Mesendoderm (in vitro differentiated cells): ENCODE data around the gene UBASH3A.

Experiments used
- DNase-seq: peaks from one replicate; pipeline ENCODE4 v3.0.0; 2013
- H2AK5ac ChIP-seq: 2 replicates; pipeline ENCODE4 v1.6.1; 2013; ENCODE audit warnings: low read length, inconsistent platforms
- H2BK120ac ChIP-seq: 2 replicates; pipeline ENCODE4 v1.6.1; 2013; ENCODE audit warnings: low read depth, mild to moderate bottlenecking, low read length, moderate library complexity, mixed read lengths
- H2BK15ac ChIP-seq: replicated peaks from 2 replicates; pipeline ENCODE4 v1.6.1; 2013; ENCODE audit warnings: low read depth, mild to moderate bottlenecking, moderate library complexity
- H2BK5ac ChIP-seq: 2 replicates; pipeline ENCODE4 v1.6.1; 2013; ENCODE audit warnings: low read length, inconsistent platforms
- H3K18ac ChIP-seq: 2 replicates; pipeline ENCODE4 v1.6.1; 2013; ENCODE audit warnings: mild to moderate bottlenecking, low read length, mixed read lengths
- H3K23ac ChIP-seq: one replicate; pipeline ENCODE4 v1.6.1; 2013; ENCODE audit warnings: low read length
- H3K27ac ChIP-seq: 2 replicates; pipeline ENCODE4 v1.5.1; 2013; ENCODE audit warnings: low read depth, mild to moderate bottlenecking, inconsistent platforms, low read length, moderate library complexity
- H3K27me3 ChIP-seq: 2 replicates; pipeline ENCODE4 v1.6.1; 2013; ENCODE audit warnings: low read length, control low read depth, mild to moderate bottlenecking, inconsistent platforms; ENCODE audit not compliant: insufficient read depth, poor library complexity
- H3K36me3 ChIP-seq: 2 replicates; pipeline ENCODE4 v1.6.1; 2013; ENCODE audit warnings: low read length, inconsistent platforms; ENCODE audit not compliant: control insufficient read depth, insufficient read depth
- H3K4ac ChIP-seq: one replicate; pipeline ENCODE4 v1.6.1; 2013; ENCODE audit warnings: low read depth, mild to moderate bottlenecking, low read length, moderate library complexity
- H3K4me1 ChIP-seq: 2 replicates; pipeline ENCODE4 v1.6.1; 2013; ENCODE audit warnings: low read depth, low read length, inconsistent platforms; ENCODE audit not compliant: control insufficient read depth
- H3K4me2 ChIP-seq: 2 replicates; pipeline ENCODE4 v1.6.1; 2013; ENCODE audit warnings: low read length
- H3K4me3 ChIP-seq: 2 replicates; pipeline ENCODE4 v1.5.1; 2013; ENCODE audit warnings: mild to moderate bottlenecking, low read length
- H3K56ac ChIP-seq: one replicate; pipeline ENCODE4 v1.6.1; 2013; ENCODE audit warnings: low read length
- H3K79me1 ChIP-seq: 2 replicates; pipeline ENCODE4 v1.6.1; 2013; ENCODE audit warnings: low read length, inconsistent platforms
- H3K79me2 ChIP-seq: 2 replicates; pipeline ENCODE4 v1.6.1; 2013; ENCODE audit warnings: mild to moderate bottlenecking, low read length; ENCODE audit not compliant: control insufficient read depth, insufficient read depth
- H3K9ac ChIP-seq: 2 replicates; pipeline ENCODE4 v1.6.1; 2013; ENCODE audit warnings: low read length, inconsistent platforms
- H4K5ac ChIP-seq: one replicate; pipeline ENCODE4 v1.6.1; 2013; ENCODE audit warnings: low read length
- H4K8ac ChIP-seq: one replicate; pipeline ENCODE4 v1.6.1; 2013; ENCODE audit warnings: low read depth, mild to moderate bottlenecking, control low read depth, low read length, moderate library complexity
- WGBS: extraction: QIAGEN DNeasy Blood & Tissue Kit; methylation state at CpG from one replicate; pipeline ENCODE4 v1.1.7; 2013; ENCODE audit warnings: low lambda C conversion rate, missing lambda C conversion rate; ENCODE audit not compliant: insufficient coverage; ENCODE audit errors: extremely low coverage; 5-methylcytosine and 5-hydroxymethylcytosine counted together

The UBASH3A gene

DNA sequence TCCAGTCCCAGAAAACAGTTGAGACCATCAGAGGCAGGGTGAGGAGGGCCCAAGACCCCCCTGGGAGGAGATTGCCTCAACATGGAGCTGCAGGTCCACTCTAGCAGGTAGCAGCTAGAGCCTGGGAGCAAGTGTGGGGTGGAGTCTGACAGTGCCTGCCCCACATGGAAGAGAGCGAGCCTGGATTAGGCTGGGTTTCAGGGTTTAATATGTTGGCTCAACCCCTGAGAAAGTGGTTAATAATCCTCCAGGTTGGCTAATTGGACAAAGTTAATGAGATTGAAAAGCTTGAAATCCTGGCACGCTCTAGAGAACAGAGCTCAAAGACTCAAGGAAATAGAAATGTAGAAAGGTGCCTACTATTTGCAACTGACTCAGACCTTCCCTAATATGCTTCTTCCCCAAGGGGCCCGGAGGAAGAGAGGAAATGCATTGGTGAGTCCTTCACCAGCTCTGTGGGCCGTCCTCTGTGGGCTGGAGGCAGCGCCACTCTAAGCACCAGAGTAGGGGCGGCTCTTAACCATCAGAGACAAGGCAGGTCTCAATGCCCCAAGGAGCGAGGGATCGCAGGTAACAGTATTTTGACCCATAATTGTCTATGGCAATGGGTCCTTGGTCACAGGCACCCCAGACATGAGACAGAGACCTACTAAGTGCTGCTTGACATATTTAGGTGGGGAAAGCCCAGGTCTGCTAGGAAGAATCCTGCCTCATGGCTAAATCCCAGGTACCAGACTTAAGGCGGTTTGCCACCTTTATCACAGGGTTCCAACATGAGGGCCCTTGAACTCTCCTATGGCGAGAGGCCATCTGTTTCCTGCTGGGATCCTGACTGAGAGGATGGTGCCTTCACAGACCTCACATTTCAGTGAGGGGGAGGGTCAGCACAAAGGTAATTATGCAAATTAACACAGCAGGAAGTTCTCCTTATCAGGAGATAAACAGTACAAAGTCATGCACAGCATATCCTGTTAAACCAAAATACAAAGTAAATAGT is 58.5 kb downstream of the UBASH3A start:
- peak overlapping the region; percentile 16 for H3K18ac ChIP-seq
- H4K5ac ChIP-seq, result no peak overlapping the region
- no peak overlapping the region for H3K4ac ChIP-seq
- H3K36me3 ChIP-seq, result no peaks in the 10 kb centered on the region
- H3K79me1 ChIP-seq, result no peaks in the 10 kb centered on the region
- no CpG with 5 or more reads among the region's 10 CpGs for WGBS
- no peak overlapping the region for H3K4me3 ChIP-seq
- no peak overlapping the region for H3K4me2 ChIP-seq
- H4K8ac ChIP-seq, result no peak overlapping the region
- DNase-seq, result peak; percentile 90
- no peak overlapping the region for H2BK120ac ChIP-seq
- H3K4me1 ChIP-seq, result peaks cover 12% of the 10 kb centered on the region
- no peaks in the 10 kb centered on the region for H3K79me2 ChIP-seq
- H3K9ac ChIP-seq, result no peak overlapping the region
- H3K27ac ChIP-seq, result no peak overlapping the region
- peak overlapping the region; percentile 79 for H2BK5ac ChIP-seq
- H3K56ac ChIP-seq, result peak overlapping the region; percentile 58
- H3K23ac ChIP-seq, result no peak overlapping the region
- no peaks in the 10 kb centered on the region for H3K27me3 ChIP-seq
- peak overlapping the region; percentile 81 for H2AK5ac ChIP-seq
- no peak overlapping the region for H2BK15ac ChIP-seq

DNA sequence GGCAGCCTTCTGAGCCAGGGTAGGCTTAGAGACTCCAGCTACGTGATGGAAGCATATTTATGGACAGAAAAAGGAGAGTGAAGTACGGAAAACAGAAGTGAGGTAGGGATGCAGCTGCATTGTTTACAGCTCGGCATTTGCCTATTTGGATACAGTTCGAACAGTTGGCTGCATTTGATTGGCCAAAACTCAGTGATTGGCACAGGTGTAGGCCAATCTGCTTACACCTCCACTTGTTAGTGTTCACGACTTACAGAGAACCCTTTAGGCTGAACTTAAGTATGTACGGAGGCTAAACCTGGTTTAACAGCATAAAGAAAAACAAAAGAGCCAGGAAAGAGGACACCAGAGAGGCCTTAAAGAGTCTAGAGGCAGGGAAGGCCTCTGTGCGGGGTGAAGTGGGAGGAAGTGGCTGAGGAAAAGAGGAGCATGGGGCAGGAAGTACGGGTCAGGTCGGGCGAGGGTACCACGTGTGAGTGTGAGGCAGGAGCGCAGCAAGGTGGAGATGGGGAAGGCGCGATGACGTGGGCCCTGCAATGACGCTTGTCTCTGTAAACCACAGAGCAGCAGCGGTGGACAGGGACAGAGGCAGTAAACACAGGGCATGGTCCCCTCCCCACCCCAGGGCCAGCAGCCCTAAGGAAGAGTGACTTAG is 60.3 kb downstream of the UBASH3A start:
- Histone ChIP-seq H3K9ac (no peak overlapping the region), H2BK120ac (no peak overlapping the region), H4K8ac (no peak overlapping the region), H2BK15ac (no peak overlapping the region), H3K4me2 (no peak overlapping the region), H3K27ac (no peak overlapping the region), H4K5ac (peak overlapping the region; percentile 9), H3K79me2 (no peaks in the 10 kb centered on the region), H2AK5ac (peak overlapping the region; percentile 73), H3K4me3 (no peak overlapping the region), H2BK5ac (peak overlapping the region; percentile 56), H3K18ac (no peak overlapping the region), H3K27me3 (no peaks in the 10 kb centered on the region), H3K56ac (peak overlapping the region; percentile 52), H3K23ac (peak overlapping the region; percentile 59), H3K79me1 (no peaks in the 10 kb centered on the region), H3K36me3 (no peaks in the 10 kb centered on the region), H3K4me1 (peaks cover 19% of the 10 kb centered on the region), H3K4ac (no peak overlapping the region)
- peak; percentile 94 for DNase-seq
- no CpG with 5 or more reads among the region's 17 CpGs for WGBS

GRCh38 chr21:42465008-42465802 is 61.5 kb downstream of the UBASH3A start:
- peak overlapping the region; percentile 86 for H2AK5ac ChIP-seq

GRCh38 chr21:42465803-42466127 is 62.1 kb downstream of the UBASH3A start:
- WGBS, result no CpG with 5 or more reads among the region's 3 CpGs
- H2BK5ac ChIP-seq, result no peak overlapping the region
- H3K27ac ChIP-seq, result no peak overlapping the region
- no peak overlapping the region for H3K4ac ChIP-seq
- no peak overlapping the region for H3K4me2 ChIP-seq
- H2BK120ac ChIP-seq, result no peak overlapping the region
- H4K8ac ChIP-seq, result no peak overlapping the region
- H3K27me3 ChIP-seq, result no peaks in the 10 kb centered on the region
- peak overlapping the region; percentile 86 for H2AK5ac ChIP-seq
- no peak overlapping the region for H3K18ac ChIP-seq
- H3K4me3 ChIP-seq, result no peak overlapping the region
- H2BK15ac ChIP-seq, result no peak overlapping the region
- H3K56ac ChIP-seq, result no peak overlapping the region
- no peaks in the 10 kb centered on the region for H3K36me3 ChIP-seq
- H3K79me1 ChIP-seq, result no peaks in the 10 kb centered on the region
- no peaks in the 10 kb centered on the region for H3K79me2 ChIP-seq
- no peak overlapping the region for H3K23ac ChIP-seq
- no peak overlapping the region for H3K9ac ChIP-seq
- H3K4me1 ChIP-seq, result peaks cover 21% of the 10 kb centered on the region
- no peak for DNase-seq
- H4K5ac ChIP-seq, result no peak overlapping the region

More at GRCh38 chr21:42465008-42465802, 61.5 kb downstream of the UBASH3A start:
- no peak overlapping the region for H2BK120ac ChIP-seq
- peak overlapping the region; percentile 1 for H3K56ac ChIP-seq
- no peak overlapping the region for H3K27ac ChIP-seq
- peaks cover 21% of the 10 kb centered on the region for H3K4me1 ChIP-seq
- H3K23ac ChIP-seq, result no peak overlapping the region
- H4K8ac ChIP-seq, result no peak overlapping the region
- no peak overlapping the region for H2BK15ac ChIP-seq
- no peak overlapping the region for H4K5ac ChIP-seq
- no peak overlapping the region for H3K4me3 ChIP-seq
- H3K9ac ChIP-seq, result no peak overlapping the region
- no peaks in the 10 kb centered on the region for H3K27me3 ChIP-seq
- peak; percentile 22 for DNase-seq
- no peak overlapping the region for H3K4me2 ChIP-seq
- H3K18ac ChIP-seq, result no peak overlapping the region
- no peaks in the 10 kb centered on the region for H3K79me1 ChIP-seq
- H3K79me2 ChIP-seq, result no peaks in the 10 kb centered on the region
- WGBS, result no CpG with 5 or more reads among the region's 8 CpGs
- no peaks in the 10 kb centered on the region for H3K36me3 ChIP-seq
- no peak overlapping the region for H2BK5ac ChIP-seq
- no peak overlapping the region for H3K4ac ChIP-seq

DNA sequence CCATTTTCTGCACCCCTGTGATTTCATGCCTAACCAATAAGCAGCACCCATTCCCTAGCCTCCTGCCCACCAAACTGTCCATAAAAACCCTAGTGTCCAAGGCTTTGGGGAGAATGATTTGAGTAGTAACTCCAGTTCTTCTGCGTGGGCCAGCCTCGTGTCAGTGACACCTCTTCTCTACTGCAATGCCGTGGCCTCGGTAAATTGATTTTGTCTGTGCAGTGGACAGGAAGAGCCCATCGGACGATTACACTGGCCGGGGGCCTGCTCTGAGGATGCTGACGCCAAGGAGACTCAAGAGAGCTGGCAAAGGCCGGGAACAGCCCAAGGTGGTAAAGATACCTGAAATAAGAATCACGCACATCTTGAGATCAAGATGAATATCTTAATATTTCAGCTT is 63.0 kb downstream of the UBASH3A start:
- Histone ChIP-seq H3K4me3 (no peak overlapping the region), H2BK5ac (no peak overlapping the region), H3K27ac (no peak overlapping the region), H3K79me1 (no peaks in the 10 kb centered on the region), H3K23ac (no peak overlapping the region), H3K9ac (no peak overlapping the region), H3K79me2 (no peaks in the 10 kb centered on the region), H2AK5ac (no peak overlapping the region), H3K18ac (no peak overlapping the region), H4K8ac (no peak overlapping the region), H3K4me2 (no peak overlapping the region), H3K4me1 (peaks cover 20% of the 10 kb centered on the region), H3K56ac (no peak overlapping the region), H2BK15ac (no peak overlapping the region), H3K27me3 (no peaks in the 10 kb centered on the region), H3K36me3 (no peaks in the 10 kb centered on the region), H2BK120ac (no peak overlapping the region), H4K5ac (no peak overlapping the region), H3K4ac (no peak overlapping the region)
- DNase-seq, result no peak
- WGBS, result no CpG with 5 or more reads among the region's 10 CpGs
